Measurements from ENCODE around the gene GRM1.
"Not testable (repeated sequence)": the region's sequence is repeated elsewhere in the genome, so short reads cannot be mapped to it uniquely, and the experiment has no call there.

GRM1 gene

GRCh38 chr6:146200176-146200575 is 171.3 kb downstream of the GRM1 start:
- no peak for DNase-seq

- DNase-seq, result no peak
Observed at GRCh38 chr6:146202570-146202969, 173.7 kb downstream of the GRM1 start.

- DNase-seq, result no peak
Observed at GRCh38 chr6:146209942-146210341, 181.1 kb downstream of the GRM1 start.

- DNase-seq, result no peak
Observed at GRCh38 chr6:146210406-146211083, 181.7 kb downstream of the GRM1 start.

GRCh38 chr6:146211646-146212045 is 182.8 kb downstream of the GRM1 start:
- no peak for DNase-seq

- no peak for DNase-seq
Observed at GRCh38 chr6:146212781-146213180, 183.9 kb downstream of the GRM1 start.

GRCh38 chr6:146219101-146219500 is 190.2 kb downstream of the GRM1 start:
- DNase-seq, result no peak

GRCh38 chr6:146224449-146224848 is 195.6 kb downstream of the GRM1 start:
- no peak for DNase-seq

- no peak for DNase-seq
Observed at GRCh38 chr6:146224988-146225387, 196.1 kb downstream of the GRM1 start.

- DNase-seq, result no peak
Observed at GRCh38 chr6:146240322-146240721, 211.5 kb downstream of the GRM1 start.

GRCh38 chr6:146240807-146241206 is 211.9 kb downstream of the GRM1 start:
- no peak for DNase-seq

GRCh38 chr6:146243646-146244045 is 214.8 kb downstream of the GRM1 start:
- DNase-seq, result not testable (repeated sequence)

- DNase-seq, result no peak
Observed at GRCh38 chr6:146244630-146245143, 215.8 kb downstream of the GRM1 start.

GRCh38 chr6:146246028-146246427 is 217.2 kb downstream of the GRM1 start:
- no peak for DNase-seq

- no peak for DNase-seq
Observed at GRCh38 chr6:146253691-146254090, 224.8 kb downstream of the GRM1 start.

GRCh38 chr6:146258206-146258605 is 229.3 kb downstream of the GRM1 start:
- DNase-seq, result no peak

GRCh38 chr6:146260886-146261285 is 232.0 kb downstream of the GRM1 start:
- DNase-seq, result no peak

- DNase-seq, result peak; percentile 11
Observed at GRCh38 chr6:146265056-146265455, 236.2 kb downstream of the GRM1 start.

GRCh38 chr6:146267447-146267846 is 238.6 kb downstream of the GRM1 start:
- no peak for DNase-seq

- DNase-seq, result no peak
Observed at GRCh38 chr6:146267946-146268345, 239.1 kb downstream of the GRM1 start.

- DNase-seq, result no peak
Observed at GRCh38 chr6:146269482-146269881, 240.6 kb downstream of the GRM1 start.

GRCh38 chr6:146271163-146271562 is 242.3 kb downstream of the GRM1 start:
- peak; percentile 35 for DNase-seq

GRCh38 chr6:146273490-146273889 is 244.6 kb downstream of the GRM1 start:
- DNase-seq, result no peak

GRCh38 chr6:146277142-146277541 is 248.3 kb downstream of the GRM1 start:
- DNase-seq, result no peak
